Measurements from ENCODE around the gene TIMP2. TPM values are rescaled to one million over a fixed set of nuclear protein-coding genes. Genes with fewer than 3 reads are reported as not detected.
"Not testable (repeated sequence)": the region's sequence is repeated elsewhere in the genome, so short reads cannot be mapped to it uniquely, and the experiment has no call there.

Gene TIMP2
- total RNA-seq, 1 donor from 2014 or later: 109 TPM

GRCh38 chr17:78912082-78912481 lies 13.1 kb downstream of the TIMP2 start:
- H3K27ac Mint-ChIP-seq: no peak overlapping the region
- no peak for DNase-seq (ENCODE audit: low spot score in 2 of 2, unreplicated experiment in 2 of 2)
- no peak overlapping the region for H3K4me3 Mint-ChIP-seq
- no peak for TF ChIP-seq CTCF (IDR thresholded peaks at IDR 0.05; ENCODE audit: unreplicated experiment)
- no peaks in the 10 kb centered on the region for H3K27me3 Mint-ChIP-seq (ENCODE audit: low read depth)
- peaks cover 13% of the 10 kb centered on the region for H3K4me1 Mint-ChIP-seq
- no peaks in the 10 kb centered on the region for H3K9me3 Mint-ChIP-seq
- peaks cover 4% of the 10 kb centered on the region for H3K36me3 Mint-ChIP-seq

- DNase-seq (ENCODE audit: low spot score in 2 of 2, unreplicated experiment in 2 of 2); H3K9me3 Mint-ChIP-seq: not testable (repeated sequence)
- H3K4me1 Mint-ChIP-seq: peaks cover 11% of the 10 kb centered on the region
Observed at GRCh38 chr17:78911543-78911942, 13.6 kb downstream of the TIMP2 start.

GRCh38 chr17:78910497-78911284 lies 14.5 kb downstream of the TIMP2 start:
- DNase-seq (ENCODE audit: low spot score in 2 of 2, unreplicated experiment in 2 of 2): no peak
- no peak overlapping the region for H3K4me3 Mint-ChIP-seq
- no peak overlapping the region for H3K27ac Mint-ChIP-seq
- H3K36me3 Mint-ChIP-seq: peaks cover 4% of the 10 kb centered on the region
- no peaks in the 10 kb centered on the region for H3K9me3 Mint-ChIP-seq
- TF ChIP-seq CTCF (IDR thresholded peaks at IDR 0.05; ENCODE audit: unreplicated experiment): no peak
- peaks cover 6% of the 10 kb centered on the region for H3K4me1 Mint-ChIP-seq
- no peaks in the 10 kb centered on the region for H3K27me3 Mint-ChIP-seq (ENCODE audit: low read depth)

More at GRCh38 chr17:78911543-78911942, 13.6 kb downstream of the TIMP2 start:
- not testable (repeated sequence) for H3K27ac Mint-ChIP-seq; H3K36me3 Mint-ChIP-seq; H3K27me3 Mint-ChIP-seq (ENCODE audit: low read depth); H3K4me3 Mint-ChIP-seq

GRCh38 chr17:78908426-78908825 lies 16.8 kb downstream of the TIMP2 start:
- H3K27me3 Mint-ChIP-seq (ENCODE audit: low read depth): no peaks in the 10 kb centered on the region
- peaks cover 4% of the 10 kb centered on the region for H3K4me1 Mint-ChIP-seq
- no peak overlapping the region for H3K4me3 Mint-ChIP-seq
- no peak for TF ChIP-seq CTCF (IDR thresholded peaks at IDR 0.05; ENCODE audit: unreplicated experiment)
- no peak overlapping the region for H3K27ac Mint-ChIP-seq
- no peaks in the 10 kb centered on the region for H3K9me3 Mint-ChIP-seq
- peaks cover 4% of the 10 kb centered on the region for H3K36me3 Mint-ChIP-seq
- DNase-seq (ENCODE audit: low spot score in 2 of 2, unreplicated experiment in 2 of 2): no peak

- TF ChIP-seq CTCF (IDR thresholded peaks at IDR 0.05; ENCODE audit: unreplicated experiment): no peak
- Mint-ChIP-seq H3K27me3 (ENCODE audit: low read depth) (no peaks in the 10 kb centered on the region), H3K27ac (no peak overlapping the region), H3K4me3 (no peak overlapping the region), H3K36me3 (peaks cover 8% of the 10 kb centered on the region), H3K9me3 (no peaks in the 10 kb centered on the region), H3K4me1 (peaks cover 5% of the 10 kb centered on the region)
- DNase-seq (ENCODE audit: low spot score in 2 of 2, unreplicated experiment in 2 of 2): no peak
Observed at GRCh38 chr17:78905541-78905940, 19.6 kb downstream of the TIMP2 start.

GRCh38 chr17:78905116-78905515 lies 20.1 kb downstream of the TIMP2 start:
- no peak for TF ChIP-seq CTCF (IDR thresholded peaks at IDR 0.05; ENCODE audit: unreplicated experiment)
- Mint-ChIP-seq H3K4me1 (peaks cover 5% of the 10 kb centered on the region), H3K27ac (no peak overlapping the region), H3K27me3 (ENCODE audit: low read depth) (no peaks in the 10 kb centered on the region), H3K9me3 (no peaks in the 10 kb centered on the region), H3K36me3 (peaks cover 8% of the 10 kb centered on the region), H3K4me3 (no peak overlapping the region)
- no peak for DNase-seq (ENCODE audit: low spot score in 2 of 2, unreplicated experiment in 2 of 2)
